ENCODE data around the gene FOXO3.
"Not testable (repeated sequence)": the region's sequence is repeated elsewhere in the genome, so short reads cannot be mapped to it uniquely, and the experiment has no call there.

The FOXO3 gene

DNA sequence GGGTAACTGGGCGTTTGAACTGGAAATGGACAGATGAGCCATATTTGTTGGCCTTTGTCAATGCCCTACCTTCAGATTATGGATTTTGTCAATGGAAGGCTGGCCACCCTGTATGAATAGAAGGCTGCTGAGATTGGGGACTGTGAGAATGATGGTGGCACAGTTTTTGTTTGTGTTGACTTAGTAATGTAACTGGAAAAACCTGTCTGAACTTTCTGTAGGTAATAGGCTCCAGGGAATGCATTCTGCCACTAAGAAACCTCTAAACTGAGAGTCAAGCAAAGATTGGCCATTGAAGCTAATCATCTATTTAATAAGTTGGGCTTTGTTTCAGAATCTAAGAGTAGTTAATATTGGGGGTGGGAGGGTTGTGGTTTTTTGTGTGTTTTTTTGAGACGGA is 97.5 kb downstream of the FOXO3 start:
- no peak for DNase-seq (ENCODE audit: low read depth in 4 of 4, low spot score in 1 of 4)

GRCh38 chr6:108658785-108659184 is 98.1 kb downstream of the FOXO3 start:
- DNase-seq (ENCODE audit: low read depth in 4 of 4, low spot score in 1 of 4) = not testable (repeated sequence)

DNA sequence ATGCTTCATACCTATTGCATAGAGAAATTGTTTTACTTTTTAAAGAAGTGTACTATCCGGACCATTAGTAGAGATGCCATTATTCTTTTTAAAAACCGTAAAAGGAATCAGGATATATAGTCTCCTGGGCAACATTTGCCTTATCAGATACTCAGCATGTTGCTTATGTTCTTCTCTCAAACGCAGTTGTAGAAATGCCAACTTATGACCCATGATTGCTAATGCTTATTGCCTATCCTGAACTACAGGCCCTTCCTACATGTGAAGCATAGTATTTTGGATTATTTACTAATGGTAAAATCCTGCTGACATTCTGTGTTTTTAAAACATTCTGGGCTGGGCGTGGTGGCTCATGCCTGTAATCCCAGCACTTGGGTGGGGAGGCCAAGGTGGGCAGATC is 99.5 kb downstream of the FOXO3 start:
- no peak for DNase-seq (ENCODE audit: low read depth in 4 of 4, low spot score in 1 of 4)

DNA sequence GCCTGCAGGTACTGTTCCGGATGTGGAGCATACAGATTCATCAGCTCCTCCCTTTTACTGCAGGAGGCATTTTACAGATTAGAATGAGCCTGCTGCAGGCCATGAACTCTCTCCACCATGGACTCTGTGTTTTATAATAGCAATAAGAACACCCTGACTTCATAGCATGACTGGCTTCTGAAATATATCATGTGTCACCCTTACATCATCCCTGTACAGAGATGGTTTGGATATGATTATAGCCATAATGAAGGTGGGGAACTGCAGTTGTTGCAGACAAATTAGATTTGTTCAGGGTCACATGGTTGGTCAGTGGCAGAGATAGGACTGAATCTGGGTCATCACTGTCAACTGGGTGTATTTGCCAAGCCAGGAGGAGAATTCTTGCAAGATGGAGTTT is 100.7 kb downstream of the FOXO3 start:
- DNase-seq (ENCODE audit: low read depth in 4 of 4, low spot score in 1 of 4) = no peak

GRCh38 chr6:108661982-108662381 is 101.3 kb downstream of the FOXO3 start:
- no peak for DNase-seq (ENCODE audit: low read depth in 4 of 4, low spot score in 1 of 4)

- no peak for DNase-seq (ENCODE audit: low read depth in 4 of 4, low spot score in 1 of 4)
These were observed 102.0 kb downstream of the FOXO3 start for GRCh38 chr6:108662702-108663101.

GRCh38 chr6:108663494-108664064 is 102.9 kb downstream of the FOXO3 start:
- DNase-seq (ENCODE audit: low read depth in 4 of 4, low spot score in 1 of 4) = not testable (repeated sequence)

- no peak for DNase-seq (ENCODE audit: low read depth in 4 of 4, low spot score in 1 of 4)
These were observed 104.9 kb downstream of the FOXO3 start for GRCh38 chr6:108665495-108666196.

- no peak for DNase-seq (ENCODE audit: low read depth in 4 of 4, low spot score in 1 of 4)
These were observed 106.0 kb downstream of the FOXO3 start for GRCh38 chr6:108666656-108667260.

- DNase-seq (ENCODE audit: low read depth in 4 of 4, low spot score in 1 of 4) = no peak
These were observed 107.3 kb downstream of the FOXO3 start for GRCh38 chr6:108667993-108668392.

DNA sequence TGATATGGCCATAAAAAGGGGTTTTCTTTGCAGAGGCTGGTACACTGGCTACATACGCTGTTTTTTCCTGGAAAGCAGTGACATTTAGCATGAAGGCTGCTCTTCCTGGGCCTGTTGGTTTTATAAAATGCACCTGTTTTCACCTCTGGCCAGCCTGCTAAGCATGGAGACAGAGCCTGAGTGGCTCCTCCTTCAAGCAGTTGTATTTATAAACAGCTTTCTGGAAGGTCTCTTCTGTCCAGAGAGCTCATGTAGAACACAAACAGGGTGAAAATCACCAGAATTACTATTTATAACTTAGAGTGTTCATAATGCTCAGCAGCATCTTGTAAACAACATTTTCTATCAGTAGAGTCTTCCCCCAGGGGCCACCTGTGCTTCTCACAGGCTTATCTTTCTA is 109.0 kb downstream of the FOXO3 start:
- DNase-seq (ENCODE audit: low read depth in 4 of 4, low spot score in 1 of 4) = no peak

GRCh38 chr6:108671175-108671574 is 110.5 kb downstream of the FOXO3 start:
- no peak for DNase-seq (ENCODE audit: low read depth in 4 of 4, low spot score in 1 of 4)

GRCh38 chr6:108671790-108672189 is 111.1 kb downstream of the FOXO3 start:
- DNase-seq (ENCODE audit: low read depth in 4 of 4, low spot score in 1 of 4) = no peak

GRCh38 chr6:108672641-108673040 is 111.9 kb downstream of the FOXO3 start:
- DNase-seq (ENCODE audit: low read depth in 4 of 4, low spot score in 1 of 4) = no peak

DNA sequence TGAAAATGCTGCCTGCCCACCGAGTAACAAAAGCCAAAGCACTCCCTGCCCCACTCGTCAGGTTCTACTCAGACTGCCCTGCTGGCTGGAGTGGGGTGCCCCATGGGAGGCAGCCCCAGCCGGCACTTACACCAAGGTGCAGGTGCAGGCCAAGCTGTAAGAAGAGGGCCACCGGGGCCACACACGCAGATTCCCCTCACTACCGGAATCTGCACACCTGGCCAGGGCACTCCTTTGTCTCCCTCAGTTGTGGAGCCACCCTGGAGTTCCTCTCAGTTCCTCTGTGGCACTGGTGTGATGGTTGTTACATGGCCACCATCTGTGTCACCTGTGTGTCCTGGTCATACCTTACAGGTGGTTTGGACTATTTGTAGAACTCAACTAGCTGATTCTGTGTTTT is 112.4 kb downstream of the FOXO3 start:
- DNase-seq (ENCODE audit: low read depth in 4 of 4, low spot score in 1 of 4) = no peak

DNA sequence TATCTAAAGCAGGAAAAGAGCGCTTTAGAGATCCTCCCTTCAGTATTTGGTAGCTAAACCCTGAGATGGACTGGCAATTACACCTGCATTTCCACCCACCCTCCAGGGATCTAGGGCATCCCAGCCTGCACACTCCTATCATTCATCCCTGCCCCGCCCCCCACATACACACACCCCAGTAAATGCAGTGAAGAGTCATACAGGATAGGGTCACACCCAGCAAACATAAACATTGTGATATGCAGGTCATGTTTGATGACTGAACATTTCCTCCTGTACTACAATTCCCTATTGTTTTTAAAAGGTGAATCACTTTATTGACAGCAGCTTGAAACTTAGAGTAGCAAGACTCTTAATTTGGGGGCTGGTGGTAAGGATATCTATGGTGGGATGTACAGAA is 112.9 kb downstream of the FOXO3 start:
- no peak for DNase-seq (ENCODE audit: low read depth in 4 of 4, low spot score in 1 of 4)

- no peak for DNase-seq (ENCODE audit: low read depth in 4 of 4, low spot score in 1 of 4)
These were observed 114.8 kb downstream of the FOXO3 start for GRCh38 chr6:108675226-108676200.

DNA sequence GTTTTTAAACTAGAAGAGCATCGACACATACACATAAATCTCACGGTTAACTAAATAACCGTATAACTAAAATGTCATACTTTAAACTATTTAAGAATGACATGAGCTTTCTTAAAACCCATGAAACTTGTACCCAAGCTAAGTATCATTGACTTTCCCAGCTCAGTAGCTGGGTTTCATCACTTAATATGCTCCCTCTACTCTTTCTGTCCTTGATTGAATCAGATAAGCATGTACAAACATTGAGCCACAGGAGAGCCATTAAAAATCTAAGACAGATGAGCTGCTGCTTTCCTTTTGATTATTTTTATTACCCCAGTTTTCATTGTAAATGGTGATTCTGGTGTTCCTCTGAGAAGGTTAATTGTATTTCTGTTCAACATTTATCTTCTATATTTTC is 115.8 kb downstream of the FOXO3 start:
- no peak for DNase-seq (ENCODE audit: low read depth in 4 of 4, low spot score in 1 of 4)

DNA sequence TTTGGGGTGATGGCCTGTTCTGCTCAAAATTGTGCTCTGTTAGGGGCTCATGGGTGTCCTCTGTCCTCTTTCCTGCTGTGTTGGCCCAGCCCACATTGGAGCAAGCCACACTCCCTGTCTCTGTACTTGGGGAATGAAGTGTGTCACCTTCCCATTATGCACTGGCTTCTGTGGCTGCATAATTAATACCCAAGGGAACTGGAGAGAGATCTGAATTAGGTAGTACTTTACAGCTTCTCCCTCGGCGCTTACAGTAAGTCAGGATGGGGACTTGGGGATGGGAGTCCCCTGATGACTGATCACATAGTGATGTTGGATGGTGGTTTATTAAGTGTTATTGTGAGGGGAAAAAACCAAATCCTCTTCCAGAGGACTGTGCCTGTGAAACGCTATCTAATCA is 116.6 kb downstream of the FOXO3 start:
- no peak for DNase-seq (ENCODE audit: low read depth in 4 of 4, low spot score in 1 of 4)

DNA sequence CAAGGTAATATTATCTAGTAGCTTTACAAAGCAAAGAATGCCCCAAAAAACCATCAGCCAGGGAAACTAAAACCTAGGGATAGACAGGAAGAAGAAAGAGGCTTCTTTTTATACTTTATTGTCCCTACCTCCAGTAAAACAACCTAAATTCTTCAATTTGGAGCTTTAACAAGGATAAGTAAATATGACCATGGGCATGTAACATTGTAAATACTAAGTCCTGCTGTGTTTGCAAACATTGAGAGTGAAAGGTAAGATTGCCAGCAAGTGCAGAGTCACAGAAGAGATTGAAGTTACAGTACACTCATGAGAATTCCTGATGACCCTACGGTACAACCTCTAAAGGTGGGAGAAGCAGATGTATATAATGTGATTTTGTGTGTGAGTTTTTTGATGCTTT is 117.2 kb downstream of the FOXO3 start:
- DNase-seq (ENCODE audit: low read depth in 4 of 4, low spot score in 1 of 4) = no peak

GRCh38 chr6:108680314-108680713 is 119.6 kb downstream of the FOXO3 start:
- DNase-seq (ENCODE audit: low read depth in 4 of 4, low spot score in 1 of 4) = not testable (repeated sequence)

GRCh38 chr6:108681721-108682120 is 121.0 kb downstream of the FOXO3 start:
- DNase-seq (ENCODE audit: low read depth in 4 of 4, low spot score in 1 of 4) = not testable (repeated sequence)
